Stimulated activated CD4-positive, alpha-beta T cell treated with anti-CD3 and anti-CD28 coated beads, Interleukin-4, amount 100 ng/mL, for 4 hours (primary cell): ENCODE data around the gene GAL.

Source experiments
- DNase-seq, 2 experiments: peaks; one replicate each; pipeline ENCODE4 v3.0.0-alpha.2; 2020

The GAL gene

GRCh38 chr11:68659158-68659921 is 25.0 kb upstream of the GAL start:
- DNase-seq, result no peak

- no peak for DNase-seq
Measured at GRCh38 chr11:68660066-68660810, 24.1 kb upstream of the GAL start.

- no peak for DNase-seq
Measured at GRCh38 chr11:68661014-68661413, 23.3 kb upstream of the GAL start.

GRCh38 chr11:68661697-68662603 is 22.4 kb upstream of the GAL start:
- DNase-seq, result no peak

- no peak for DNase-seq
Measured at GRCh38 chr11:68663482-68664010, 20.8 kb upstream of the GAL start.

- DNase-seq, result no peak
Measured at GRCh38 chr11:68664141-68664540, 20.2 kb upstream of the GAL start.

GRCh38 chr11:68664906-68665305 is 19.4 kb upstream of the GAL start:
- no peak for DNase-seq

GRCh38 chr11:68665436-68665835 is 18.9 kb upstream of the GAL start:
- no peak for DNase-seq

- no peak for DNase-seq
Measured at GRCh38 chr11:68666849-68667248, 17.5 kb upstream of the GAL start.

- DNase-seq, result no peak
Measured at GRCh38 chr11:68667511-68668500, 16.5 kb upstream of the GAL start.

- DNase-seq, result no peak
Measured at GRCh38 chr11:68669301-68670090, 14.8 kb upstream of the GAL start.

GRCh38 chr11:68670208-68670992 is 13.9 kb upstream of the GAL start:
- no peak for DNase-seq

GRCh38 chr11:68673306-68673945 is 10.9 kb upstream of the GAL start:
- no peak for DNase-seq

- no peak for DNase-seq
Measured at GRCh38 chr11:68673991-68674390, 10.4 kb upstream of the GAL start.

- DNase-seq, result no peak
Measured at GRCh38 chr11:68674461-68674860, 9.9 kb upstream of the GAL start.

GRCh38 chr11:68677432-68677831 is 6.9 kb upstream of the GAL start:
- no peak for DNase-seq

- no peak for DNase-seq
Measured at GRCh38 chr11:68678031-68678441, 6.3 kb upstream of the GAL start.

GRCh38 chr11:68680541-68681231 is 3.7 kb upstream of the GAL start:
- no peak for DNase-seq

- no peak for DNase-seq
Measured at GRCh38 chr11:68682531-68682961, 1.8 kb upstream of the GAL start.
